Heart left ventricle (tissue), 16 donors: ENCODE data around the gene UFC1. TPM values are rescaled to one million over a fixed set of nuclear protein-coding genes. Genes with fewer than 3 reads are reported as not detected.

Source experiments
- ATAC-seq, 4 donors: fragments of 200-7000 bp; cut with Tn5 transposase; one replicate each; pipeline ENCODE4 v1.9.1; 2020 to 2022; ENCODE audit warnings: moderate library complexity in 4 of 4, mild to moderate bottlenecking in 3 of 4, moderate number of reproducible peaks in 1 of 4
- DNase-seq, 5 donors: peaks; one replicate each; pipeline ENCODE4 v3.0.0-alpha.2; 2020
- H3K27ac ChIP-seq, 12 donors: fragments of 200-600 bp; sonication (generic) in 4 of 12; one replicate each; pipeline versions ENCODE4 v1.5.0 to v1.8.0; 2016 to 2022; ENCODE audit warnings: mild to moderate bottlenecking in 2 of 12
- H3K27me3 ChIP-seq, 9 donors: fragments of 200-600 bp; sonication (generic) in 2 of 9; one replicate each; pipeline versions ENCODE4 v1.5.1 to v1.8.0; 2016 to 2022; ENCODE audit warnings: mild to moderate bottlenecking in 3 of 9
- H3K36me3 ChIP-seq, 9 donors: fragments of 200-600 bp; sonication (generic) in 2 of 9; one replicate each; pipeline versions ENCODE4 v1.5.0 to v1.8.0; 2018 to 2022; ENCODE audit warnings: mild to moderate bottlenecking in 2 of 9
- H3K4me1 ChIP-seq, 12 donors: fragments of 200-600 bp; sonication (generic) in 4 of 12; one replicate each; pipeline versions ENCODE4 v1.5.0 to v1.8.0; 2016 to 2022; ENCODE audit warnings: mild to moderate bottlenecking in 3 of 12
- H3K4me3 ChIP-seq, 12 donors: fragments of 200-600 bp; sonication (generic) in 4 of 12; one replicate each; pipeline versions ENCODE4 v1.5.0 to v1.8.0; 2017 to 2022; ENCODE audit warnings: mild to moderate bottlenecking in 9 of 12, moderate library complexity in 4 of 12
- H3K9me3 ChIP-seq, 12 donors: fragments of 200-600 bp; sonication (generic) in 4 of 12; one replicate each; pipeline versions ENCODE4 v1.5.0 to v1.8.0; 2016 to 2022; ENCODE audit warnings: mild to moderate bottlenecking in 1 of 12
- POLR2A ChIP-seq, 2 donors: fragments of 450-650 bp; IDR thresholded peaks; one replicate each; pipeline ENCODE4 v1.6.1; 2017; ENCODE audit warnings: antibody characterized with exemption in 2 of 2, mild to moderate bottlenecking in 2 of 2, moderate library complexity in 2 of 2
- WGBS, 4 donors: extraction: QIAGEN DNeasy Blood & Tissue Kit in 2 of 4; methylation state at CpG; one replicate each; pipeline versions ENCODE4 v1.1.5 to v1.1.7; 2013 to 2018; 5-methylcytosine and 5-hydroxymethylcytosine counted together
- intact Hi-C, 10 donors: fragments of 100-400 bp; cut with DNase I; formaldehyde crosslinking; loops; one replicate each; pipeline versions ENCODE4 v1.11.1 to v1.14.2; 2022
- polyA plus RNA-seq, 2 donors: library from polyadenylated mRNA; stranded (reverse); fragments of 200-250 nt; gene quantifications; one replicate each; pipeline ENCODE4 v1.2.3, GENCODE V29; 2013
- total RNA-seq, 9 donors: library from RNA; depleted of rRNA in 2 of 9; stranded (reverse); fragments of >200 nt in 2 of 9; fragmentation: NEBNext Ultra II Directional in 3 of 9; extraction: Animal tissue kit (Norgen Biotek cat#: 25700) in 3 of 9; gene quantifications; one replicate each; pipeline versions ENCODE4 v1.1.0 to v1.2.4, GENCODE V29; 2016 to 2023
- TF ChIP-seq, protein P1 (sequence below), 12 donors: fragments of 200-600 bp; sonication (generic) in 4 of 12; IDR thresholded peaks; one replicate each; pipeline versions ENCODE4 v1.5.0 to v1.8.0; 2018 to 2022; ENCODE audit warnings: antibody characterized with exemption in 12 of 12, mild to moderate bottlenecking in 5 of 12
- donor health status: ischemic (EF 13 %, LVEDD 7.1; RV severe dilation, severe dysfunction).
- donor health status: healthy with polysubstance abuse.
- donor health status: DM: no; HTN: yes; CAD: no.
- donor health status: DM: no; HTN: no; CAD: no.
- donor health status: ischemic (EF 25% LVEDD 6.9; RV normal size, moderate dysfunction).
- donor health status: ischemic (EF 25% LVEDD 5.7; RV mildly dilated, moderate dysfunction).
- donor health status: healthy.
- donor health status: DM: yes; HTN: yes; CAD: no.
- donor health status: ischemic (EF 35%, LVEDD 5.7; RV mildly dilated, moderate dysfunction).
- donor health status: nonischemic (EF 11% LVEDD 7.7; RV severe dilation, severe dysfunction).
- donor health status: DM: yes; HTN: yes; CAD: no.
- donor health status: PGD.
- donor health status: ischemic (EF 29% LVEDD 5.4; RV normal size, mild dysfunction).
- donor health status: nonischemic (EF 23%, LVEDD 6.1; RV moderate dilation, normal function).

Gene UFC1
- total and polyA plus RNA-seq, 11 donors = 54.4 to 131 (median 73.2) TPM

DNA sequence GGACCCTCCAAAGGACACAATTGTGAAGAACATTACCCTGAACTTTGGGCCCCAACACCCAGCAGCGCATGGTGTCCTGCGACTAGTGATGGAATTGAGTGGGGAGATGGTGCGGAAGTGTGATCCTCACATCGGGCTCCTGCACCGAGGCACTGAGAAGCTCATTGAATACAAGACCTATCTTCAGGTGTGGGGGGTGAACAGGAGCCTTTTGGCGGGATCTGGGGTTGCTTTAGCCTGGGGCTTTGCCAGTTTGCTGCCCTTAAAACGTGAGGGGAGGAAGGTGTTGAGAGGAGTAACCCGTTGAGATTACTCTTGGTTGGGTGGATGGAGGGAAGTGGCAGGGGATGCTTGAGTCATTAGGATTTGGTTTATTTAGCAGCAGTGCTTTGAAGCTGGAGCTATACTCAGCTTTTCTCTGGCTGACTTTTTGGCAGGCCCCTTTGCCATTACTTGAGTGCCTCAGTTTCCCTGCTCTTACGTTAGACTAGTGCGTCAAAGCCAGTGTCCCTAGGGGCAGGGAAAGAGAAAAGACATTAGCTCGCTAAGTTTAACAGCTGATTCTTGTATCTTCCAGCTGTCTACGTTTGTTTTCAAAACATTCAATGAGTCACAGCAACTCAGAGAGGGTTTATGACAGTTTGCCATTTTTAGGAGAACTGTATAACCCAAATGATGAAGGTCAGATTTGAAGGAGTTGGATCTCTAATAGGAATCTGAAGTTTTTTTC lies 52.8 kb downstream of the UFC1 start:
- H3K36me3 ChIP-seq = peaks cover 0 to 85% (median 82%) of the 10 kb centered on the region in 9 donors
- peak in 4 of 5 donors; percentile 48 to 69 (median 62) for DNase-seq
- peak overlapping the region; percentile 70 to 99 (median 84) for H3K27ac ChIP-seq

DNA sequence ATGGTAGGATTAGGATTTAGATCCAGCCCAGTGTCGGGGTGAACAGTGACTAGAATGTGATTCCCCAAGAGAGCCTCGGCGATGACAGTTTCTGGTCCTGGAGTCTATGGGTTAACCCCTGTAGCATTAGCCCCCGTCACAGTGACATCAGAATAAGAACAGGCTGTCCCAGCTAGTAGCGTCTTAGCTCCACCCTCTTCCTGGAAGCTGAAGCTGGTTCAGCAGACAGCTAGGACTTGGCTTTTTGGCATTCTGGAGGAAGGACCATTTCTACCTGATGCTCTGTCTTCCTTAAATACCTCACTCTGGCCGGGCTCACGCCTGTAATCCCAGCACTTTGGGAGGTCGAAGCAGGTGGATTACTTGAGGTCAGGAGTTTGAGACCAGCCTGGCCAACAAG lies 53.4 kb downstream of the UFC1 start:
- ATAC-seq (peak; percentile 76 to 80 (median 78)), DNase-seq (peak in 4 of 5 donors; percentile 63 to 82 (median 74))
- Histone ChIP-seq H3K4me1 (peaks cover 6 to 68% (median 46%) of the 10 kb centered on the region in 12 donors), H3K27ac (peak overlapping the region; percentile 70 to 99 (median 84)), H3K9me3 (no peaks in the 10 kb centered on the region), H3K36me3 (peaks cover 2 to 91% (median 88%) of the 10 kb centered on the region in 9 donors), H3K27me3 (no peaks in the 10 kb centered on the region), H3K4me3 (peak overlapping the region in 5 of 12 donors; percentile 4 to 28 (median 16))
- 47 to 58% (median 50%) methylated on average over 8 of the region's 8 CpGs for WGBS, 4 donors
- intact Hi-C loops = loop anchor here in 3 of 10 donors (5.0 kb wide), 1 partner anchor 175 kb away; no protein-coding TSS in a partner anchor
- TF ChIP-seq, protein P1, sequence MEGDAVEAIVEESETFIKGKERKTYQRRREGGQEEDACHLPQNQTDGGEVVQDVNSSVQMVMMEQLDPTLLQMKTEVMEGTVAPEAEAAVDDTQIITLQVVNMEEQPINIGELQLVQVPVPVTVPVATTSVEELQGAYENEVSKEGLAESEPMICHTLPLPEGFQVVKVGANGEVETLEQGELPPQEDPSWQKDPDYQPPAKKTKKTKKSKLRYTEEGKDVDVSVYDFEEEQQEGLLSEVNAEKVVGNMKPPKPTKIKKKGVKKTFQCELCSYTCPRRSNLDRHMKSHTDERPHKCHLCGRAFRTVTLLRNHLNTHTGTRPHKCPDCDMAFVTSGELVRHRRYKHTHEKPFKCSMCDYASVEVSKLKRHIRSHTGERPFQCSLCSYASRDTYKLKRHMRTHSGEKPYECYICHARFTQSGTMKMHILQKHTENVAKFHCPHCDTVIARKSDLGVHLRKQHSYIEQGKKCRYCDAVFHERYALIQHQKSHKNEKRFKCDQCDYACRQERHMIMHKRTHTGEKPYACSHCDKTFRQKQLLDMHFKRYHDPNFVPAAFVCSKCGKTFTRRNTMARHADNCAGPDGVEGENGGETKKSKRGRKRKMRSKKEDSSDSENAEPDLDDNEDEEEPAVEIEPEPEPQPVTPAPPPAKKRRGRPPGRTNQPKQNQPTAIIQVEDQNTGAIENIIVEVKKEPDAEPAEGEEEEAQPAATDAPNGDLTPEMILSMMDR (IDR thresholded peaks at IDR 0.05) = no peak
- TF ChIP-seq POLR2A (IDR thresholded peaks at IDR 0.05) = peak in 1 of 2 donors; percentile 64

More for the DNA sequence above, 52.8 kb downstream of the UFC1 start:
- intact Hi-C loops = loop anchor here in 3 of 10 donors (5.0 kb wide), 1 partner anchor 176 kb away; no protein-coding TSS in a partner anchor
- Histone ChIP-seq H3K4me1 (peaks cover 6 to 72% (median 47%) of the 10 kb centered on the region in 12 donors), H3K9me3 (no peaks in the 10 kb centered on the region), H3K27me3 (no peaks in the 10 kb centered on the region), H3K4me3 (peak overlapping the region in 2 of 12 donors; percentile 0 to 16)
- 66 to 73% (median 70%) methylated on average over 12 of the region's 12 CpGs for WGBS, 4 donors
- peak in 3 of 4 donors; percentile 2 to 25 (median 12) for ATAC-seq
- TF ChIP-seq, protein P1 (IDR thresholded peaks at IDR 0.05) = no peak
- TF ChIP-seq POLR2A (IDR thresholded peaks at IDR 0.05) = no peak

Other genes starting within 250 kb of the UFC1 start
- gene ITLN2, start 199.2 kb upstream of the UFC1 start, total RNA-seq = 1 to 10 TPM in 1 of 9 donors, under 1 TPM in 1, not detected in 7; 0.46 to 4.1 TPM
- under 1 TPM; 0.15 to 0.23 TPM for gene ITLN2, start 199.2 kb upstream of the UFC1 start, polyA plus RNA-seq
- 10 to 100 TPM in 5 of 9 donors, 1 to 10 TPM in 4; 7.5 to 23.4 (median 10.9) TPM for gene F11R, start 132.8 kb upstream of the UFC1 start, total RNA-seq
- 10 to 100 TPM in 1 of 2 donors, 1 to 10 TPM in 1; 7.4 to 13.8 TPM for gene F11R, start 132.8 kb upstream of the UFC1 start, polyA plus RNA-seq
- 10 to 100 TPM in 7 of 9 donors, 1 to 10 TPM in 2; 6.1 to 22.7 (median 14.4) TPM for gene TSTD1, start 115.0 kb upstream of the UFC1 start, total RNA-seq
- 10 to 100 TPM; 14.7 to 16.2 TPM for gene TSTD1, start 115.0 kb upstream of the UFC1 start, polyA plus RNA-seq
- 10 to 100 TPM; 20.2 to 51.1 (median 28.2) TPM for gene USF1, start 108.0 kb upstream of the UFC1 start, total RNA-seq
- 10 to 100 TPM; 31.9 to 43.0 TPM for gene USF1, start 108.0 kb upstream of the UFC1 start, polyA plus RNA-seq
- 10 to 100 TPM in 2 of 9 donors, 1 to 10 TPM in 7; 1.7 to 32.2 (median 2.1) TPM for gene ARHGAP30, start 84.1 kb upstream of the UFC1 start, total RNA-seq
- gene ARHGAP30, start 84.1 kb upstream of the UFC1 start, polyA plus RNA-seq = 1 to 10 TPM; 1.3 to 3.0 TPM
- gene NECTIN4, start 64.4 kb upstream of the UFC1 start, total RNA-seq = under 1 TPM in 2 of 9 donors, not detected in 7; 0.07 to 0.53 TPM
- under 1 TPM in 1 of 2 donors, not detected in 1; 0.03 TPM for gene NECTIN4, start 64.4 kb upstream of the UFC1 start, polyA plus RNA-seq
- 10 to 100 TPM in 3 of 9 donors, 1 to 10 TPM in 6; 2.4 to 13.3 (median 6.1) TPM for gene KLHDC9, start 55.6 kb upstream of the UFC1 start, total RNA-seq
- gene KLHDC9, start 55.6 kb upstream of the UFC1 start, polyA plus RNA-seq = 1 to 10 TPM in 1 of 2 donors, under 1 TPM in 1; 0.43 to 3.2 TPM
- 10 to 100 TPM; 38.3 to 59.1 (median 49.4) TPM for gene PFDN2, start 35.9 kb upstream of the UFC1 start, total RNA-seq
- gene PFDN2, start 35.9 kb upstream of the UFC1 start, polyA plus RNA-seq = 100 to 1,000 TPM; 162 to 234 TPM
- 10 to 100 TPM; 28.1 to 42.7 (median 34.7) TPM for gene NIT1, start 35.9 kb upstream of the UFC1 start, total RNA-seq
- 10 to 100 TPM; 25.8 to 34.3 TPM for gene NIT1, start 35.9 kb upstream of the UFC1 start, polyA plus RNA-seq
- gene DEDD, start 21.3 kb upstream of the UFC1 start, total RNA-seq = 10 to 100 TPM; 20.8 to 36.0 (median 26.5) TPM
- gene DEDD, start 21.3 kb upstream of the UFC1 start, polyA plus RNA-seq = 10 to 100 TPM; 13.8 to 38.8 TPM
- gene USP21, start 5.5 kb downstream of the UFC1 start, total RNA-seq = 10 to 100 TPM; 12.3 to 20.0 (median 14.6) TPM
- 10 to 100 TPM; 13.0 TPM for gene USP21, start 5.5 kb downstream of the UFC1 start, polyA plus RNA-seq
- 10 to 100 TPM in 8 of 9 donors, 1 to 10 TPM in 1; 9.7 to 16.7 (median 13.7) TPM for gene PPOX, start 12.4 kb downstream of the UFC1 start, total RNA-seq
- gene PPOX, start 12.4 kb downstream of the UFC1 start, polyA plus RNA-seq = 10 to 100 TPM; 10.7 to 24.3 TPM
- gene B4GALT3, start 23.5 kb downstream of the UFC1 start, total RNA-seq = 10 to 100 TPM; 18.2 to 34.1 (median 22.4) TPM
- gene B4GALT3, start 23.5 kb downstream of the UFC1 start, polyA plus RNA-seq = 10 to 100 TPM; 13.4 to 40.8 TPM
- gene ADAMTS4, start 45.1 kb downstream of the UFC1 start, total RNA-seq = 10 to 100 TPM in 3 of 9 donors, 1 to 10 TPM in 6; 1.6 to 65.2 (median 8.4) TPM
- 1 to 10 TPM; 5.7 to 6.1 TPM for gene ADAMTS4, start 45.1 kb downstream of the UFC1 start, polyA plus RNA-seq
- 100 to 1,000 TPM; 214 to 460 (median 297) TPM for gene NDUFS2, start 48.4 kb downstream of the UFC1 start, total RNA-seq
- gene NDUFS2, start 48.4 kb downstream of the UFC1 start, polyA plus RNA-seq = 100 to 1,000 TPM; 157 to 189 TPM
- 100 to 1,000 TPM in 1 of 9 donors, 10 to 100 TPM in 5, 1 to 10 TPM in 3; 2.9 to 157 (median 17.1) TPM for gene FCER1G, start 61.3 kb downstream of the UFC1 start, total RNA-seq
- gene FCER1G, start 61.3 kb downstream of the UFC1 start, polyA plus RNA-seq = 10 to 100 TPM; 14.6 to 40.0 TPM
- gene APOA2, start 69.7 kb downstream of the UFC1 start, total RNA-seq = not detected
- not detected for gene APOA2, start 69.7 kb downstream of the UFC1 start, polyA plus RNA-seq
- 10 to 100 TPM; 24.1 to 37.1 (median 31.1) TPM for gene TOMM40L, start 72.1 kb downstream of the UFC1 start, total RNA-seq
- gene TOMM40L, start 72.1 kb downstream of the UFC1 start, polyA plus RNA-seq = 10 to 100 TPM; 28.8 to 29.1 TPM
- not detected for gene NR1I3, start 84.2 kb downstream of the UFC1 start, total RNA-seq
- gene NR1I3, start 84.2 kb downstream of the UFC1 start, polyA plus RNA-seq = under 1 TPM in 1 of 2 donors, not detected in 1; 0.23 TPM
- under 1 TPM in 8 of 9 donors, not detected in 1; 0.29 to 0.62 (median 0.49) TPM for gene PCP4L1, start 104.8 kb downstream of the UFC1 start, total RNA-seq
- gene PCP4L1, start 104.8 kb downstream of the UFC1 start, polyA plus RNA-seq = under 1 TPM; 0.19 to 0.42 TPM
- gene MPZ, start 156.0 kb downstream of the UFC1 start, total RNA-seq = 1 to 10 TPM in 8 of 9 donors, under 1 TPM in 1; 0.90 to 5.6 (median 2.7) TPM
- 1 to 10 TPM; 1.2 to 2.1 TPM for gene MPZ, start 156.0 kb downstream of the UFC1 start, polyA plus RNA-seq
- gene SDHC, start 160.4 kb downstream of the UFC1 start, total RNA-seq = 100 to 1,000 TPM; 113 to 408 (median 314) TPM
- gene SDHC, start 160.4 kb downstream of the UFC1 start, polyA plus RNA-seq = 100 to 1,000 TPM in 1 of 2 donors, 10 to 100 TPM in 1; 50.6 to 256 TPM
- gene CFAP126, start 213.9 kb downstream of the UFC1 start, total RNA-seq = not detected
- gene CFAP126, start 213.9 kb downstream of the UFC1 start, polyA plus RNA-seq = not detected